Measurements from ENCODE around the gene CNNM4.

The CNNM4 gene

GRCh38 chr2:96809951-96810782 is 49.5 kb downstream of the CNNM4 start:
- no peak overlapping the region for H3K4me2 ChIP-seq (ENCODE audit: low read depth, low read length, poor library complexity, severe bottlenecking)
- no peak overlapping the region for H2AFZ ChIP-seq (ENCODE audit: low read depth, low read length, severe bottlenecking)
- H3K36me3 ChIP-seq (ENCODE audit: low read length): no peaks in the 10 kb centered on the region
- TF ChIP-seq, protein P1, sequence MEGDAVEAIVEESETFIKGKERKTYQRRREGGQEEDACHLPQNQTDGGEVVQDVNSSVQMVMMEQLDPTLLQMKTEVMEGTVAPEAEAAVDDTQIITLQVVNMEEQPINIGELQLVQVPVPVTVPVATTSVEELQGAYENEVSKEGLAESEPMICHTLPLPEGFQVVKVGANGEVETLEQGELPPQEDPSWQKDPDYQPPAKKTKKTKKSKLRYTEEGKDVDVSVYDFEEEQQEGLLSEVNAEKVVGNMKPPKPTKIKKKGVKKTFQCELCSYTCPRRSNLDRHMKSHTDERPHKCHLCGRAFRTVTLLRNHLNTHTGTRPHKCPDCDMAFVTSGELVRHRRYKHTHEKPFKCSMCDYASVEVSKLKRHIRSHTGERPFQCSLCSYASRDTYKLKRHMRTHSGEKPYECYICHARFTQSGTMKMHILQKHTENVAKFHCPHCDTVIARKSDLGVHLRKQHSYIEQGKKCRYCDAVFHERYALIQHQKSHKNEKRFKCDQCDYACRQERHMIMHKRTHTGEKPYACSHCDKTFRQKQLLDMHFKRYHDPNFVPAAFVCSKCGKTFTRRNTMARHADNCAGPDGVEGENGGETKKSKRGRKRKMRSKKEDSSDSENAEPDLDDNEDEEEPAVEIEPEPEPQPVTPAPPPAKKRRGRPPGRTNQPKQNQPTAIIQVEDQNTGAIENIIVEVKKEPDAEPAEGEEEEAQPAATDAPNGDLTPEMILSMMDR (IDR thresholded peaks at IDR 0.05; ENCODE audit: insufficient read depth, low read length, poor library complexity, severe bottlenecking): no peak
- no peak for TF ChIP-seq EZH2phosphoT487 (conservative IDR thresholded peaks at IDR 0.05; ENCODE audit: low read length)
- no peaks in the 10 kb centered on the region for H3K9me2 ChIP-seq (replicated peaks; ENCODE audit: insufficient read depth, low read length)
- no peak overlapping the region for H3K27ac ChIP-seq (ENCODE audit: low read depth, low read length)
- H4K20me1 ChIP-seq (ENCODE audit: low read depth, low read length): no peaks in the 10 kb centered on the region
- H3K9me3 ChIP-seq (ENCODE audit: insufficient read depth, low read length): no peaks in the 10 kb centered on the region
- H3K4me3 ChIP-seq (ENCODE audit: insufficient read depth, low read length, poor library complexity, severe bottlenecking): no peak overlapping the region
- no peaks in the 10 kb centered on the region for H3K27me3 ChIP-seq (ENCODE audit: low read length)
- peaks cover 5% of the 10 kb centered on the region; the same call in 1 of the 2 replicates for H3F3A ChIP-seq (ENCODE audit: insufficient read depth)
- no peak overlapping the region for H3K9ac ChIP-seq (ENCODE audit: low read length)
- H3K79me2 ChIP-seq (ENCODE audit: insufficient read depth, low read length): no peaks in the 10 kb centered on the region

GRCh38 chr2:96810783-96811192 is 50.1 kb downstream of the CNNM4 start:
- Histone ChIP-seq H3K4me3 (ENCODE audit: insufficient read depth, low read length, poor library complexity, severe bottlenecking) (no peak overlapping the region), H3K9me2 (replicated peaks; ENCODE audit: insufficient read depth, low read length) (no peaks in the 10 kb centered on the region), H3K27me3 (ENCODE audit: low read length) (no peaks in the 10 kb centered on the region), H3K36me3 (ENCODE audit: low read length) (no peaks in the 10 kb centered on the region), H2AFZ (ENCODE audit: low read depth, low read length, severe bottlenecking) (no peak overlapping the region), H3K9ac (ENCODE audit: low read length) (no peak overlapping the region), H3K79me2 (ENCODE audit: insufficient read depth, low read length) (no peaks in the 10 kb centered on the region), H3K4me2 (ENCODE audit: low read depth, low read length, poor library complexity, severe bottlenecking) (no peak overlapping the region), H3K27ac (ENCODE audit: low read depth, low read length) (no peak overlapping the region), H3K9me3 (ENCODE audit: insufficient read depth, low read length) (no peaks in the 10 kb centered on the region), H4K20me1 (ENCODE audit: low read depth, low read length) (no peaks in the 10 kb centered on the region), H3F3A (ENCODE audit: insufficient read depth) (peaks cover 5% of the 10 kb centered on the region; the same call in 1 of the 2 replicates)
- TF ChIP-seq EZH2phosphoT487 (conservative IDR thresholded peaks at IDR 0.05; ENCODE audit: low read length): no peak
- TF ChIP-seq, protein P1 (IDR thresholded peaks at IDR 0.05; ENCODE audit: insufficient read depth, low read length, poor library complexity, severe bottlenecking): no peak

- no peaks in the 10 kb centered on the region for H3K36me3 ChIP-seq (ENCODE audit: low read length)
- no peak overlapping the region for H3K27ac ChIP-seq (ENCODE audit: low read depth, low read length)
- no peak overlapping the region for H3K4me2 ChIP-seq (ENCODE audit: low read depth, low read length, poor library complexity, severe bottlenecking)
- no peak overlapping the region for H3K9ac ChIP-seq (ENCODE audit: low read length)
- no peak overlapping the region for H3K4me3 ChIP-seq (ENCODE audit: insufficient read depth, low read length, poor library complexity, severe bottlenecking)
- H3K9me2 ChIP-seq (replicated peaks; ENCODE audit: insufficient read depth, low read length): no peaks in the 10 kb centered on the region
- no peaks in the 10 kb centered on the region for H3K27me3 ChIP-seq (ENCODE audit: low read length)
- H3F3A ChIP-seq (ENCODE audit: insufficient read depth): no peaks in the 10 kb centered on the region; the same call in 1 of the 2 replicates
- TF ChIP-seq EZH2phosphoT487 (conservative IDR thresholded peaks at IDR 0.05; ENCODE audit: low read length): no peak
- TF ChIP-seq, protein P1 (IDR thresholded peaks at IDR 0.05; ENCODE audit: insufficient read depth, low read length, poor library complexity, severe bottlenecking): no peak
- no peaks in the 10 kb centered on the region for H3K79me2 ChIP-seq (ENCODE audit: insufficient read depth, low read length)
- H2AFZ ChIP-seq (ENCODE audit: low read depth, low read length, severe bottlenecking): no peak overlapping the region
- H3K9me3 ChIP-seq (ENCODE audit: insufficient read depth, low read length): no peaks in the 10 kb centered on the region
- H4K20me1 ChIP-seq (ENCODE audit: low read depth, low read length): no peaks in the 10 kb centered on the region
Measured at GRCh38 chr2:96811917-96812316, 51.2 kb downstream of the CNNM4 start.

All from SU-DHL-6 (cell line).